Measurements from ENCODE around the gene ATP6V1E1.

DNA sequence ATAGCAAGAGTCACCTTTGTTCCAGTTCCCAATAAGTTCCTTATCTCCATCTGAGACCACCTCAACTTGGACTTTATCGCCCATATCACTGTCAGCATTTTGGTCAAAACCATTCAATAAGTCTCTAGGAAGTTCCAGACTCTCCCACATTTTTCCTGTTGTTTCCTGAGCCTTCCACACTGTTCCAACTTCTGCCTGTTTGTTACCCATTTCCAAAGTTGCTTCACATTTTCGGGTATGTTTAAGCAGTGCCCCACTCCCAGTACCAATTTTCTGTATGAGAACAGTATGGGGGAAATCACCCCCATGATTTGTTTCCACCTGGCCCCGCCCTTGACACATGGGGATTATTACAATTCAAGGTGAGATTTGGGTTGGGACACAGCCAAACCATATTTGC, 36.7 kb upstream of the ATP6V1E1 start:
- TF ChIP-seq ESRRA (IDR thresholded peaks at IDR 0.05; ENCODE audit: low read length): no peak
- TF ChIP-seq, protein P1, sequence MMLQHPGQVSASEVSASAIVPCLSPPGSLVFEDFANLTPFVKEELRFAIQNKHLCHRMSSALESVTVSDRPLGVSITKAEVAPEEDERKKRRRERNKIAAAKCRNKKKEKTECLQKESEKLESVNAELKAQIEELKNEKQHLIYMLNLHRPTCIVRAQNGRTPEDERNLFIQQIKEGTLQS (IDR thresholded peaks at IDR 0.05; ENCODE audit: borderline replicate concordance, extremely low read depth, low read depth, low read length): no peak
- no peak for TF ChIP-seq CTCF (IDR thresholded peaks at IDR 0.05 in 2 of 3, conservative IDR thresholded peaks at IDR 0.05 in 1 of 3; ENCODE audit: control insufficient read depth in 2 of 3, extremely low read depth in 1 of 3, insufficient read depth in 1 of 3, low read depth in 3 of 3, low read length in 3 of 3)

All from GM12878 (cell line).